Spinal cord (tissue), 10 donors: ENCODE measurements around the gene RGS6. TPM values are rescaled to one million over a fixed set of nuclear protein-coding genes. Genes with fewer than 3 reads are reported as not detected.
A peak's percentile ranks its signal among the peaks of the same experiment; 100 is the strongest.

Source experiments
- DNase-seq, 6 donors: peaks; one replicate each; pipeline versions ENCODE4 v3.0.0 to v3.0.0-alpha.2; 2013 to 2015; ENCODE audit warnings: low spot score in 6 of 6, low read depth in 4 of 6
- H3K27ac ChIP-seq: one replicate; pipeline ENCODE4 v1.5.1; 2013; ENCODE audit warnings: low read depth, low read length, control low read depth
- H3K27me3 ChIP-seq: one replicate; pipeline ENCODE4 v1.6.1; 2013; ENCODE audit warnings: low read length; ENCODE audit not compliant: control insufficient read depth, insufficient read depth
- H3K36me3 ChIP-seq: one replicate; pipeline ENCODE4 v1.6.1; 2013; ENCODE audit warnings: low read length; ENCODE audit not compliant: control insufficient read depth, insufficient read depth
- H3K4me1 ChIP-seq: one replicate; pipeline ENCODE4 v1.6.1; 2013; ENCODE audit warnings: low read length; ENCODE audit not compliant: control insufficient read depth, insufficient read depth
- H3K4me3 ChIP-seq: one replicate; pipeline ENCODE4 v1.5.1; 2013; ENCODE audit warnings: low read depth, low read length, control low read depth
- H3K9me3 ChIP-seq: one replicate; pipeline ENCODE4 v1.6.1; 2013; ENCODE audit warnings: low read length; ENCODE audit not compliant: control insufficient read depth, insufficient read depth
- WGBS: methylation state at CpG from one replicate; pipeline ENCODE4 v1.1.5; 2013; ENCODE audit warnings: missing lambda C conversion rate; ENCODE audit not compliant: insufficient coverage; 5-methylcytosine and 5-hydroxymethylcytosine counted together
- polyA plus RNA-seq, 2 donors: library from polyadenylated mRNA; unstranded; fragments of 120-200 nt; gene quantifications; one replicate each; pipeline ENCODE4 v1.2.1, GENCODE V29; 2013; ENCODE audit not compliant: insufficient read length in 2 of 2
- total RNA-seq, 2 donors: library from RNA; depleted of rRNA in 1 of 2; stranded (reverse); fragments of 120-200 nt in 1 of 2; fragments of >200 nt in 1 of 2; gene quantifications; one replicate each; pipeline versions ENCODE4 v1.2.3 to v1.2.4, GENCODE V29; 2013 to 2014
- donor health status: healthy.

Gene RGS6
- total and polyA plus RNA-seq, 4 donors, result 9.1 to 11.5 (median 10.3) TPM

DNA sequence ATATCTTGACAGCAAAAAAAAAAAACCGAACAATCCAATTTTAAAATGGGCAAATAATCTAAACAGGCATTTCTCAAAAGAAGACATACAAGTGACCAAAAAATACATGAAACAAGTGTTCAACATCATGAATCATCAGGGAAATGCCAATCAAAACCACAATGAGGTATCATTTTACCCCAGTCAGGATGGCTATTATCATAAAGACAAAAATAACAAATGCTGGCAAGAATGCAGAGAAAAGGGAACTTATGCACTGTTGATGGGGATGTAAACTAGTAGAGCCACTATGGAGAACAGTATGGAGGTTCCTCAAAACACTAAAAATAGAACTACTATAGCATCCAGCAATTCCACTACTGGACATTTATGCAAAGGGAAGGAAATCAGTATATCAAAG is 448.2 kb downstream of the RGS6 start:
- H3K27ac ChIP-seq, result no peak overlapping the region
- DNase-seq, result no peak
- no peak overlapping the region for H3K4me3 ChIP-seq
- H3K36me3 ChIP-seq, result no peaks in the 10 kb centered on the region
- 100% methylated on average over 1 of the region's 1 CpG for WGBS
- no peaks in the 10 kb centered on the region for H3K27me3 ChIP-seq
- no peaks in the 10 kb centered on the region for H3K9me3 ChIP-seq
- H3K4me1 ChIP-seq, result no peaks in the 10 kb centered on the region

DNA sequence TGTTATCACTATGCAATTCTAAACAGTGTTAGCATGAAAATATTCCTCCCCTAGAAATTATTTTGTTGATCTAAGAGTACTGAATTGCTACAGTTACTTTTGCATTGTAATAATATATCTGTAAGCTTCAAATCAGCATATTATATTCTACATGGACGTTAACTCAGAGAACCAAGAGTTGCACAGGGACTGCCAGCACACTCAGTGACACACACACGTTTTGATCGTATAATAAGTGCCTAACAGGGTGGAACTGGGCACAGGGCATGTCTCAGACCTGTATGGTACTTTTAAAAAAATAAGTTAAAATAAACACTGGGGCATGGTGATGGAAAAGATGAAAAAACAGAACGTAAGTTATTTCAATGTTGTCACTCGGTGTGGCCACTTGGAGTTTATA is 451.6 kb downstream of the RGS6 start:
- no peak overlapping the region for H3K4me3 ChIP-seq
- no peaks in the 10 kb centered on the region for H3K27me3 ChIP-seq
- H3K27ac ChIP-seq, result no peak overlapping the region
- 60% methylated on average over 3 of the region's 5 CpGs for WGBS
- no peaks in the 10 kb centered on the region for H3K4me1 ChIP-seq
- no peak for DNase-seq
- H3K36me3 ChIP-seq, result no peaks in the 10 kb centered on the region
- H3K9me3 ChIP-seq, result no peaks in the 10 kb centered on the region

DNA sequence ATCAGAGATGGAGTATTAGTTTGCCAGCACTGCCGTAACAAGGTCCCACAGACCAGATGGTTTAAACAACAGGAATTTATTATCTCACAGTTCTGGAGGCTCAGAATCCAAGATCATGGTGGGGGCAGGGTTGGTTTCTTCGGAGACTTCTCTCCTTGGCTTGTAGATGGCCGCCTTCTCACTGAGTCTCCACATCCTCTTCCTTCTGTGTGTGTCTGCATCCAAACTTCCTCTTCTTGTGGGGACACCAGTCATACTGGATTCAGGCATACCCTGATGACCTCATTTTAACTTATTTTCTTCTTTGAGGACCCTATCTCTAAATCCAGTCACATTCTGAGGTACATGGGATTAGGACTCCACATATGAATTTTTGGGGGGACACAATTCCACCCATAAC is 455.5 kb downstream of the RGS6 start:
- WGBS, result 90% methylated on average over 2 of the region's 3 CpGs
- H3K27ac ChIP-seq, result no peak overlapping the region
- no peaks in the 10 kb centered on the region for H3K36me3 ChIP-seq
- H3K4me1 ChIP-seq, result no peaks in the 10 kb centered on the region
- no peaks in the 10 kb centered on the region for H3K9me3 ChIP-seq
- H3K27me3 ChIP-seq, result no peaks in the 10 kb centered on the region
- no peak for DNase-seq
- H3K4me3 ChIP-seq, result no peak overlapping the region

DNA sequence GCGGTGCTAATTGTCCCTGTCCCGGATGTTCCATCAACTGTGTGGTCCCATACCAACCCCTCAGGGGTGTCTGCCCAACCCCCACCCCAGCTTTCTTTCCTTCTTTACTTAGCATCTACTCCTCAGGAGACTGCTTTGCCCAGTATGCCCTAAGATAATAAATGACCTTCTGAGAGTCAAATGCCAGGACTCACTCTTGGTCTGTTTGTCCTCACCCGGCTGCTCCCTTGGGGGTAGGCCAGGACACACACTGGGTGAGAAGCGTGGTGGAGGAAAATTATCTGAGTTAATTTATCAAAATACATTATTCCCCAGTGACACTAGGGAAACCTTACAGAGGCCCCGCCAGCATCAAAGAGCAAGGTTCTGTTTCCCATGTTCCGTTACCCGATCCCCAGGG is 457.0 kb downstream of the RGS6 start:
- no peak overlapping the region for H3K27ac ChIP-seq
- no peaks in the 10 kb centered on the region for H3K36me3 ChIP-seq
- no peak overlapping the region for H3K4me3 ChIP-seq
- H3K4me1 ChIP-seq, result no peaks in the 10 kb centered on the region
- no CpG with 5 or more reads among the region's 7 CpGs for WGBS
- H3K9me3 ChIP-seq, result no peaks in the 10 kb centered on the region
- no peak for DNase-seq
- no peaks in the 10 kb centered on the region for H3K27me3 ChIP-seq

DNA sequence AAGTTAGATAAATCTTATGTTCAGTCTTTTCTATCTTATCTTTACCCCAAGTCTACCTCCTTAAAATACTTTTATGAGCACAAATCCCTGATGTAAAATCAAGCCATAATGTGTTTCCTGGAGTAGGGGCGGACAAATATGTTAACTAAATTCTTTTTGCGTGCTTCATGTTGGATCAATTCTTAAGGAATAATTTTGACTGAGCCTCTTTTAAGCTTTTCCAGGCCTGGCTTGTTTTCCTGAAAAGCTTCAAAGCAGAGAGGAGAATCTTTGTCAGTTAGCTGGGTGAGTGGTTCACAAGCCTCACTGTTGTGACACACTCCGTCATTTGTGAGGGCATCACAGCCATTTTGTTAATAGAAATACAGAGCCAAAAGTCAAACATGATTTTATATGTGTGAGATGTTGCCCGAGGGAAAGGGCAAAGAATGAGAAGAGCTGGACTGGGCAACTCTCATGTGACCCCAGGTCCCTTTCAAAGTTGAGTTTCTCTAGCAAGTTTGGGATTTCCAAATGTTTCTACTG is 468.9 kb downstream of the RGS6 start:
- H3K36me3 ChIP-seq, result no peaks in the 10 kb centered on the region
- DNase-seq, result no peak
- peak overlapping the region; percentile 33 for H3K27ac ChIP-seq
- H3K4me1 ChIP-seq, result no peaks in the 10 kb centered on the region
- H3K4me3 ChIP-seq, result no peak overlapping the region
- H3K27me3 ChIP-seq, result no peaks in the 10 kb centered on the region
- no peaks in the 10 kb centered on the region for H3K9me3 ChIP-seq
- WGBS, result 75% methylated on average over 3 of the region's 4 CpGs

DNA sequence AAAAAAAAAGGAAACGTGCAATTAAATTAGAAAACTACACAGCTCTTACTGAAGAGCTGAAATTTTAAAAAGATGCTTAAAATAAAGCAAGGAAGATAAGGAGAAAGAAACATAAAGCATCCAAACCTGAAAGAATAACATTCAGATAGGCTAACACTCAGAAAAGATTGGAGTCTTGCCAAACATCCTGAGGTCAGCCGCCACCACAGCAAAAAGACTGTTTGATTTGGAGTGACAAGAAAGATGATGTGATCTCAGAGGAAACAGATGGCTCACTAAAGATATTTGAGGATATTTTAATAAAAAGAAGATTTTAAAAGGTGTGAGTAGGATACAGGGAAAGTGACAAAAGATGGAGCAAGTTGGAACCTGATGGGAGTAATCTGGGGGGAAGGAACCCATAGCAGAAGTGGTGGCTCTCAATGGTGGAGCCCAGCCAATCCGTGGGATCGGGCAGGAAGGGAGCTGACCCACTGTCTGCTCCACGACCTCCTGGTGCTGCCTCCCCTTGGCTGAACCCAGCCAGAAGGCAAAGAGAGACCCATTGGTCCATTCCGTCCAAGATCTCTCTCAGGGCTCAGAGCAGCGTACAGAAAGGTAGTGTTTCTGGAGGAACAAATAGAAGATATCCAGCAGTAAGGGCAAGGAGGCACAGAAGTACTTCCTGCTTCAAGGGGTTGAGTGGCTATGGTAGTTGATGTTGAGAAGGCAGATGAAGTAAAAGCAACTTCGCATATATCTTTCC is 469.6 kb downstream of the RGS6 start:
- DNase-seq, result no peak
- Histone ChIP-seq H3K4me3 (no peak overlapping the region), H3K4me1 (no peaks in the 10 kb centered on the region), H3K36me3 (no peaks in the 10 kb centered on the region), H3K27ac (peak overlapping the region; percentile 4), H3K9me3 (no peaks in the 10 kb centered on the region), H3K27me3 (no peaks in the 10 kb centered on the region)
- 74% methylated on average over 5 of the region's 8 CpGs for WGBS

DNA sequence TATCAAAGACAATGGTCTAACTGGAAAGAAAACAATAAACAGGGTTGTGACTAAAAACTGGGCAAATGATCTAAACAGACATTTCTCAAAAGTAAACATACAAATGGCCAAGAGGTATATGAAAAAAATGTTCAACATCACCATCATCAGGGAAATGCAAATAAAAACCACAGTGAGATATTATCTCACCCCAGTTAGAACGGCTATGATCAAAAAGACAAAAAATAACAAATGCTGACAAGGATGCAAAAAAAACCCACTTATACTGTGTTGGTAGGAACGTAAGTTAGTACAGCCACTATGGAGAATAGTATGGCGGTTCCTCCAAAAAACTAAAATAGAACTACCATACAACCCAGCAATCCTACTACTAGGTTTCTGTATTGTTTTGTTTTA is 470.1 kb downstream of the RGS6 start:
- WGBS, result no CpG with 5 or more reads among the region's 3 CpGs
- no peaks in the 10 kb centered on the region for H3K27me3 ChIP-seq
- no peaks in the 10 kb centered on the region for H3K9me3 ChIP-seq
- H3K4me3 ChIP-seq, result no peak overlapping the region
- DNase-seq, result no peak
- no peaks in the 10 kb centered on the region for H3K4me1 ChIP-seq
- no peak overlapping the region for H3K27ac ChIP-seq
- no peaks in the 10 kb centered on the region for H3K36me3 ChIP-seq

DNA sequence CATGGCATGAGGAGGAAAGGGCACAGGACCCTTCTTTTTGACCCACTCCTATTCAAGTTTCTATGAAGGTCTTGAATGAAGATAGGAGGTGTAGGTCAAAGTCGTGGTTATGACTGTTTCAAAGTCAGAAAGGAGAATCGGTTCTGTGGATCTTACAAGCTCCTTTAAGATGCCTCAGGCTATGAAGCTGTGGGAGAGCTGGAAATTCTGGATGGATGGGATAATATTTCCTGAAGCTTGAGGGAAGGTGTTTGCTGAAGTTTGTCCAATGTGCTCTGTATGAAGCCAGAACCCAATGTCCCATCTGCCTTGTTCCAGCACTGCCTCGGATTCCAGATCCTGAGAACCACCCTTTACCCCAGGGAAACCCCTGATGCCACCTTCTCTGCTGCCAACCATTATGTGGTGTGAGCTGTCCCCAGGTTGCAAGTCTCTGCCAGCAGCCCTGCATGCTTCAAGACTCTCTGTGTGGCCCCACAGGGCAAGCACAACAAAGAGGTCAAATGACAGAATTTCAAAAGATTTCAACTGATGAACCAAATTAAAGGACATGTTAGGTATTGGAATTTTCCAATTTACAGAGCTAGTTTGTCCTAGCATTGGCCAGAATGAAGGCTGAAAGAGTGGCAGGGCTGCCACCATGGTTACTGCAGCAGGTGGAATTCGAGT is 472.0 kb downstream of the RGS6 start:
- H3K27me3 ChIP-seq, result no peaks in the 10 kb centered on the region
- H3K4me3 ChIP-seq, result no peak overlapping the region
- 96% methylated on average over 4 of the region's 4 CpGs for WGBS
- peaks cover 2% of the 10 kb centered on the region for H3K9me3 ChIP-seq
- H3K36me3 ChIP-seq, result no peaks in the 10 kb centered on the region
- no peak overlapping the region for H3K27ac ChIP-seq
- DNase-seq, result no peak
- no peaks in the 10 kb centered on the region for H3K4me1 ChIP-seq

DNA sequence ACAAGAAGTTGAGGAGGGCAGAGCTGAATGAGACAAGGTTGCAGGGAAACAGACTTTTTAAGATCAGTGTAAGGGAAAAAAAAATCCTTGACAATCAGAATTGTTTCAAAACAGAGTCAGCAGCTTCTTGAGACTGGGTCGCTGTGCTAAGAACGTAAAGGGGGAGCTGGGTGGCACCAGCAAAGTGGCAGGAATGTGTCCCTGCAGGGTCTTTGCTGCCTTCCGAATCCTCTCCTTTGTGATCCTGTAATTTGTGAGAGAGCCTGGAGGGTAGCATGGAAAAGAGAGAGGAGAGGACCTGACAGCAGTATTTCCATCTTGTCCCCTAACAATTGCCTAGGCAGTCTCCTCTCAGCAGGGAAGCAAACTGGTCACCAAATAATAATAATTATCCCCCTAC is 472.8 kb downstream of the RGS6 start:
- no peaks in the 10 kb centered on the region for H3K36me3 ChIP-seq
- H3K27ac ChIP-seq, result no peak overlapping the region
- H3K4me3 ChIP-seq, result no peak overlapping the region
- no peaks in the 10 kb centered on the region for H3K4me1 ChIP-seq
- peaks cover 2% of the 10 kb centered on the region for H3K9me3 ChIP-seq
- no peaks in the 10 kb centered on the region for H3K27me3 ChIP-seq
- 53% methylated on average over 2 of the region's 3 CpGs for WGBS
- DNase-seq, result no peak

DNA sequence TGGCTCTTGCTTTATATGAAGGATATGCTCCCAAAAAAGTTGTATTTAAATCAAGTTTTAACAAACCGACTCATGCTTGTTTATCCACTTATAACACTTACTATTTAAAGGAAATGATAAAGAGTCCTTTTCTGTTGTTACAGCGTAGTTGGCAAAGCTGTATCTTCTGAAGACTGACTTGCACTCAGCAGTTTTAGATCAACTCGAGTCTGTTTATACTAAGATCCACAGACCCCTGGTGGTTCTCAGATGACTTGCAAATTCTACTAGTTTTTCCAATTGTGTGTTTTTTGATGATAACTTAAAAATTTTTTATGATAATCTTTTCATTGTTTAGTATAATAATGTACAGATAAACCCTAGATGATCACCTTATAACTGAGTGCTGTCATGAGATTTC is 475.8 kb downstream of the RGS6 start:
- no peak overlapping the region for H3K4me3 ChIP-seq
- no peak for DNase-seq

More for the DNA sequence above, 475.8 kb downstream of the RGS6 start:
- Histone ChIP-seq H3K36me3 (no peaks in the 10 kb centered on the region), H3K9me3 (peaks cover 2% of the 10 kb centered on the region), H3K4me1 (no peaks in the 10 kb centered on the region), H3K27me3 (no peaks in the 10 kb centered on the region), H3K27ac (no peak overlapping the region)
- 100% methylated on average over 1 of the region's 3 CpGs for WGBS
